ENCODE data around the gene NUDT3. TPM values are rescaled to one million over a fixed set of nuclear protein-coding genes. Genes with fewer than 3 reads are reported as not detected.

Gene NUDT3
- total RNA-seq, 4 donors from 2014 or later: 51.6 to 88.7 (median 57.3) TPM

DNA sequence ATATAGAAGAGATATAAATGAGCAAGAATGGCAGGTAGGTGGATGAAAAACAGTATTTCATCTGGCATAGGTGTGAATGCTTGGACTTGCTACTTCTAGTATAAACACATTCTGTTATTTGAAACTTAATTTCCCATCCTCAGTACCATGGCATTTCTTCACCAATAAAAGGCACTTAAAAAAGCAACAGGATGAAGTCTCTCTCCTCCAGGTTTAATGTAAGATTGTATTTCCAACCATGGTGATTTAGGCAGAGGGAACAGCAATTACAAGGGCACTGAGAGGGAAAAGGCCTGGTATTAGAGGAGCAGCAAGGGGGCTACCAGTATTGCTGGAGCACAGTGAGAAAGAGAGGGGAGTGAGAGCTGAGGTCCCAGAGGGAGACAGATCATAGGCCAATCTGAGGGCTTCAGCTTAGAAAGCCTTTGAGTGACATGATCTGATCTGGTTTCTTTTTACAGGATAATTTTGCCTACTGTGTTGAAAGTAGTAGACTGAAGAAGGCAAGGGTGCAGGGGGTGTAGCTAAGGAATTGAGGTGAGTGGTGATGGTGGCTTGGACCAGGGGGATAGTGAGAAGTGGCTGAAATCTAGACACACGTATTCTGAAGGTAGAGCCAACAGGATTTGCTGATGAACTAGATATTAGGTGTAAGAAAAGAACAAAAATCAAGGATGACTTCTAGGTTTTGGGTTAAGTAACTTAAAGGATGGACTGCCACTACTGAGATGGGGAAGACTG, 75.9 kb downstream of the NUDT3 start:
- no peak overlapping the region for H3K4me3 ChIP-seq
- peaks cover 0 to 55% (median 27%) of the 10 kb centered on the region in 4 donors for H3K4me1 ChIP-seq
- TF ChIP-seq EP300 (IDR thresholded peaks at IDR 0.05) (no peak), POLR2A (IDR thresholded peaks at IDR 0.05) (no peak)
- TF ChIP-seq, protein P1, sequence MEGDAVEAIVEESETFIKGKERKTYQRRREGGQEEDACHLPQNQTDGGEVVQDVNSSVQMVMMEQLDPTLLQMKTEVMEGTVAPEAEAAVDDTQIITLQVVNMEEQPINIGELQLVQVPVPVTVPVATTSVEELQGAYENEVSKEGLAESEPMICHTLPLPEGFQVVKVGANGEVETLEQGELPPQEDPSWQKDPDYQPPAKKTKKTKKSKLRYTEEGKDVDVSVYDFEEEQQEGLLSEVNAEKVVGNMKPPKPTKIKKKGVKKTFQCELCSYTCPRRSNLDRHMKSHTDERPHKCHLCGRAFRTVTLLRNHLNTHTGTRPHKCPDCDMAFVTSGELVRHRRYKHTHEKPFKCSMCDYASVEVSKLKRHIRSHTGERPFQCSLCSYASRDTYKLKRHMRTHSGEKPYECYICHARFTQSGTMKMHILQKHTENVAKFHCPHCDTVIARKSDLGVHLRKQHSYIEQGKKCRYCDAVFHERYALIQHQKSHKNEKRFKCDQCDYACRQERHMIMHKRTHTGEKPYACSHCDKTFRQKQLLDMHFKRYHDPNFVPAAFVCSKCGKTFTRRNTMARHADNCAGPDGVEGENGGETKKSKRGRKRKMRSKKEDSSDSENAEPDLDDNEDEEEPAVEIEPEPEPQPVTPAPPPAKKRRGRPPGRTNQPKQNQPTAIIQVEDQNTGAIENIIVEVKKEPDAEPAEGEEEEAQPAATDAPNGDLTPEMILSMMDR (IDR thresholded peaks at IDR 0.05): no peak
- H3K27ac ChIP-seq: peak overlapping the region in 2 of 4 donors; percentile 2 to 32
- H3K36me3 ChIP-seq: peaks cover 0 to 8% (median 0%) of the 10 kb centered on the region in 3 donors
- DNase-seq (ENCODE audit: low spot score in 2 of 2): no peak
- WGBS, 2 donors: 85 to 98% methylated on average over 1 of the region's 1 CpG
- H3K9me3 ChIP-seq: no peaks in the 10 kb centered on the region
- H3K27me3 ChIP-seq: no peaks in the 10 kb centered on the region

DNA sequence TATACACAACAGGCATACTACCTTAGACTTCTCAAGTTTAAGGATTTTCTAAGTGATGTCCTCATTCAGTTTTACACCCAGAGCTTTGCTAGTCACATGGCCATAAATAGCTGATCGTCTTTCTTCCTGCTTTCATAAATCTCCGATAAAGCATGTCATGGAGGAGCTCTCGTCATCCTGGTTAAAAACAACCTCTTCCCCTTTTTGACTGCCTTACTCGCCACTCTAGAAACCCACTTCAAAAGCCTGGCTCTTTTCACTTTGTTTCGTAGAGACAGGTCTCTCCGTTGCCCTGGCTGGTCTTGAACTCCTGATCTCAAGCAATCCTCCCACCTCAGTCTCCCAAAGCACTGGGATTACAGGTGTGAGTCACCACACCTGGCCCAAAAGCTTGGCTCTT, 76.7 kb downstream of the NUDT3 start:
- Histone ChIP-seq H3K4me3 (no peak overlapping the region), H3K4me1 (peaks cover 0 to 55% (median 27%) of the 10 kb centered on the region in 4 donors), H3K27ac (peak overlapping the region in 3 of 4 donors; percentile 5 to 38 (median 32)), H3K36me3 (peaks cover 0 to 8% (median 0%) of the 10 kb centered on the region in 3 donors), H3K27me3 (no peaks in the 10 kb centered on the region), H3K9me3 (no peaks in the 10 kb centered on the region)
- 61 to 68% methylated on average over 6 of the region's 6 CpGs for WGBS, 2 donors
- no peak for DNase-seq (ENCODE audit: low spot score in 2 of 2)
- TF ChIP-seq POLR2A (IDR thresholded peaks at IDR 0.05) (no peak), EP300 (IDR thresholded peaks at IDR 0.05) (peak in 1 of 2 donors; percentile 47)
- TF ChIP-seq, protein P1 (IDR thresholded peaks at IDR 0.05): no peak

DNA sequence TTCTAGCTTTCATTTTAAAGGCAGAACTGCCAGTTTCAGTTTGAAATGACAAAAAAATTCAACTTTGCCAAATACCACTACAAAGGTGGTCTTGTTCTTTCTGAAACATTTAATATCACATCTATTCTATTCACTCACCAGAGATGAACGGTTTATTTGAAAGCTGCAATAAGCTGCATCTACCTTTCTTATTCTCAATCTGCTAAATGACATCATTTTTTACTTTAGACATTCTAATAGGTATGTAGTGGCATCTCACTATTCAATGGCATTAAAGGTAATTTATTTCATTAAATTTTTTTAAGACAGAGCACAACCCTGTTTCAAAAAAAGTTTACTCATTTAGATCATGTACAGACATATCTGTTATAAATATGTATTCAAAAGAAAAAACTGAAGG, 77.2 kb downstream of the NUDT3 start:
- peaks cover 0 to 58% (median 27%) of the 10 kb centered on the region in 4 donors for H3K4me1 ChIP-seq
- no peak overlapping the region for H3K4me3 ChIP-seq
- no peaks in the 10 kb centered on the region for H3K9me3 ChIP-seq
- H3K36me3 ChIP-seq: peaks cover 0 to 8% (median 0%) of the 10 kb centered on the region in 3 donors
- H3K27ac ChIP-seq: peak overlapping the region in 2 of 4 donors; percentile 5 to 38
- no peak for TF ChIP-seq EP300 (IDR thresholded peaks at IDR 0.05)
- TF ChIP-seq, protein P1 (IDR thresholded peaks at IDR 0.05): no peak
- TF ChIP-seq POLR2A (IDR thresholded peaks at IDR 0.05): no peak
- 58% methylated on average over 1 of the region's 1 CpG for WGBS, 2 donors
- DNase-seq (ENCODE audit: low spot score in 2 of 2): no peak
- no peaks in the 10 kb centered on the region for H3K27me3 ChIP-seq

DNA sequence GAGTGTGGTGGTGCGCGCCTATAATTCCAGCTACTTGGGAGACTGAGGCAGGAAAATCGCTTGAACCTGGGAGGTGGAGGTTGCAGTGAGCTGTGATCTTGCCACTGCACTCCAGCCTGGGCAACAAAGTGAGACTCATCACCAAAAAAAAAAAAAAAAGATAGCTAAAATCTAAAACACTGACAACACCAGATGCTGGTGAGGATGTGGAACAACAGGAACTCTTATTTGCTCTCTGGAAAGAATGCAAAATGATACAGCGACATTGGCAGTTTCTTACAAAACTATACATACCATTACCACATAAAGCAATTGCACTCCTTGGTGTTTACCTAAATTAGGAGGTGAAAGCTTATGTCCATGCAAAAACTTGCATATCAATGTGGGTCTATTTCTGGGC, 80.2 kb downstream of the NUDT3 start:
- Histone ChIP-seq H3K4me1 (peaks cover 0 to 53% (median 17%) of the 10 kb centered on the region in 4 donors), H3K9me3 (no peaks in the 10 kb centered on the region), H3K4me3 (no peak overlapping the region), H3K36me3 (peaks cover 0 to 8% (median 0%) of the 10 kb centered on the region in 3 donors), H3K27me3 (no peaks in the 10 kb centered on the region), H3K27ac (no peak overlapping the region)
- DNase-seq (ENCODE audit: low spot score in 2 of 2): no peak
- TF ChIP-seq POLR2A (IDR thresholded peaks at IDR 0.05) (no peak), EP300 (IDR thresholded peaks at IDR 0.05) (no peak)
- TF ChIP-seq, protein P1 (IDR thresholded peaks at IDR 0.05): no peak
- WGBS, 2 donors: 81 to 97% methylated on average over 4 of the region's 4 CpGs

DNA sequence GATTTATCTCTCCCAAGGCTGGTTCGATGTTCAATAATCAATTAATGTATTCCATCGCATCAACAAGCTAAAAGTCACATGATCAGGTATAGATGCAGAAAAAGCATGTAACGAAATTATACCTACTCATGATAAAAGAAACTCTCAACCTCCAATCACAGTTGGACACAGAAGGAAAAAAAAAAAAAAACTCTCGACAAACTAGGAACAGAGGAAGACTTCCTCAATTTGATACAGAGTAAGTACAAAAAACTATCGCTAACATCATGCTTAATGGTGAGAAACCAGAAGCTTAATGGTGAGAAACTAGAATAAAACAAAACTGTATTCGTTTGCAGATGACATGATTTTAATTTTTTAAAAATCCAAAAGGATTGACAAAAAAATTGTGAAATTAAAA, 81.7 kb downstream of the NUDT3 start:
- Histone ChIP-seq H3K4me3 (no peak overlapping the region), H3K4me1 (peaks cover 0 to 57% (median 14%) of the 10 kb centered on the region in 4 donors), H3K27ac (no peak overlapping the region), H3K36me3 (peaks cover 0 to 8% (median 0%) of the 10 kb centered on the region in 3 donors), H3K9me3 (no peaks in the 10 kb centered on the region), H3K27me3 (no peaks in the 10 kb centered on the region)
- TF ChIP-seq POLR2A (IDR thresholded peaks at IDR 0.05): no peak
- TF ChIP-seq EP300 (IDR thresholded peaks at IDR 0.05): no peak
- TF ChIP-seq, protein P1 (IDR thresholded peaks at IDR 0.05): no peak
- no peak for DNase-seq (ENCODE audit: low spot score in 2 of 2)
- 77 to 83% methylated on average over 6 of the region's 6 CpGs for WGBS, 2 donors
